Mesothelial cell of epicardium (in vitro differentiated cells): Measurements from ENCODE around the gene SCAF11. TPM values are rescaled to one million over a fixed set of nuclear protein-coding genes. Genes with fewer than 3 reads are reported as not detected.
"Not testable (repeated sequence)": the region's sequence is repeated elsewhere in the genome, so short reads cannot be mapped to it uniquely, and the experiment has no call there.

Experiments used
- DNase-seq, 2 experiments: peaks; one replicate each; pipeline ENCODE4 v3.0.0; 2021; ENCODE audit warnings: low spot score in 2 of 2; ENCODE audit not compliant: unreplicated experiment in 2 of 2
- H3K27ac Mint-ChIP-seq: 2 replicates; pipeline ENCODE4 v1.8.0; 2021; ENCODE audit warnings: mixed read lengths
- H3K27me3 Mint-ChIP-seq: 2 replicates; pipeline ENCODE4 v1.8.0; 2021; ENCODE audit warnings: low read depth, mixed read lengths
- H3K36me3 Mint-ChIP-seq: 2 replicates; pipeline ENCODE4 v1.8.0; 2021; ENCODE audit warnings: mixed read lengths
- H3K4me1 Mint-ChIP-seq: 2 replicates; pipeline ENCODE4 v1.8.0; 2021; ENCODE audit warnings: mixed read lengths
- H3K4me3 Mint-ChIP-seq: 2 replicates; pipeline ENCODE4 v1.8.0; 2021; ENCODE audit warnings: mild to moderate bottlenecking, moderate library complexity, mixed read lengths
- H3K9me3 Mint-ChIP-seq: 2 replicates; pipeline ENCODE4 v1.8.0; 2021; ENCODE audit warnings: mixed read lengths
- CTCF ChIP-seq: fragments of 200-600 bp; sonication (generic); IDR thresholded peaks from one replicate; pipeline ENCODE4 v1.5.0; 2021; ENCODE audit warnings: antibody characterized with exemption; ENCODE audit not compliant: unreplicated experiment
- total RNA-seq: library from RNA; stranded (reverse); gene quantifications from 3 replicates; pipeline ENCODE4 v1.2.1, GENCODE V29; 2021

SCAF11 gene
- total RNA-seq, 1 donor from 2014 or later, result 119 TPM

GRCh38 chr12:46005823-46006222 lies 15.4 kb upstream of the SCAF11 start:
- H3K27ac Mint-ChIP-seq, result no peak overlapping the region
- no peaks in the 10 kb centered on the region for H3K4me1 Mint-ChIP-seq
- H3K9me3 Mint-ChIP-seq, result peaks cover 5% of the 10 kb centered on the region
- no peaks in the 10 kb centered on the region for H3K36me3 Mint-ChIP-seq
- DNase-seq, result no peak
- no peaks in the 10 kb centered on the region for H3K27me3 Mint-ChIP-seq
- H3K4me3 Mint-ChIP-seq, result no peak overlapping the region
- TF ChIP-seq CTCF, result no peak

DNA sequence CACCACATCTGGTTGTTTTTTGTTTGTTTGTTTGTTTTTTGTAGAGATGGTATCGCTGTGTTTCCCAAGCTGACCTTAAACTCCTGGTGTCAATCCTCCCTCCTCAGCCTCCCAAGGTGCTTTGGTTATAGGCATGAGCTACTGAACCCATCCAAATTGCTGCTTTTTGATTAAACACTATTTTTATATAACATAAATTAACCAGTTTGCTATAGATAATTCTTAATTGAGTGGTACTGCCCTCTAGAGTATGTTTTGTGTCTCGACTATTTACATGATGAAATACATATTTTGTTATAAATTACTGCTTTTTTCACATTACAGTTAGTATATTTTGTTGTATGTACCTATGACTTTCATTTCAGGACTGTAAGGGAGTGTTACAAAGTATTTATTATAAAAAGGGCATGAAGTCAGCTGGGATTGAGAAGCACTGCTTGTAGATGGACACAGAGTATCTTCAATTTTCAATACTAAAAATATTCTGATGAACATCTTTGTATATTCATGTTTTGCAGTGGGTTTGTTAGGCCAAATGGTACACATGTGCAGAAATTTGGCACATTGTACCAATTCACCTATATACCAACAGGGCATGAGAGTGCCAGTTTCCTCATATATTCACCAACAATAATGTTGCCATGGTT lies 14.9 kb upstream of the SCAF11 start:
- no peak for TF ChIP-seq CTCF
- H3K9me3 Mint-ChIP-seq, result peaks cover 5% of the 10 kb centered on the region
- no peak overlapping the region for H3K4me3 Mint-ChIP-seq
- no peaks in the 10 kb centered on the region for H3K4me1 Mint-ChIP-seq
- no peaks in the 10 kb centered on the region for H3K27me3 Mint-ChIP-seq
- DNase-seq, result no peak
- H3K36me3 Mint-ChIP-seq, result no peaks in the 10 kb centered on the region
- H3K27ac Mint-ChIP-seq, result no peak overlapping the region

GRCh38 chr12:46004715-46005114 lies 14.3 kb upstream of the SCAF11 start:
- TF ChIP-seq CTCF, result no peak
- Mint-ChIP-seq H3K27me3 (no peaks in the 10 kb centered on the region), H3K27ac (no peak overlapping the region), H3K9me3 (peaks cover 5% of the 10 kb centered on the region), H3K4me3 (no peak overlapping the region), H3K36me3 (no peaks in the 10 kb centered on the region), H3K4me1 (no peaks in the 10 kb centered on the region)
- DNase-seq, result no peak

DNA sequence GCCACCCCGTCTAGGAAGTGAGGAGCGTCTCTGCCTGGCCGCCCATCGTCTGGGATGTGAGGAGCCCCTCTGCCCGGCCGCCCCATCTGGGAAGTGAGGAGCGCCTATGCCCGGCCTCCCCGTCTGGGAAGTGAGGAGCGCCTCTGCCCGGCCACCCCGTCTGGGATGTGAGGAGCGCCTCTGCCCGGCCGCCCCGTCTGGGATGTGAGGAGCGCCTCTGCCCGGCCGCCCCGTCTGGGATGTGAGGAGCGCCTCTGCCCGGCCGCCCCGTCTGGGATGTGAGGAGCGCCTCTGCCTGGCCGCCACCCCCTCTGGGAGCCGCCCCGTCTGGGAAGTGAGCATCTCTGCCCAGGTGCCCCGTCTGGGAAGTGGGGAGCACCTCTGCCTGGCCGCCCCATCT lies 9.7 kb upstream of the SCAF11 start:
- not testable (repeated sequence) for DNase-seq, H3K27me3 Mint-ChIP-seq, H3K4me3 Mint-ChIP-seq, H3K36me3 Mint-ChIP-seq, H3K9me3 Mint-ChIP-seq, H3K27ac Mint-ChIP-seq, H3K4me1 Mint-ChIP-seq

- Mint-ChIP-seq H3K36me3 (no peaks in the 10 kb centered on the region), H3K4me1 (peaks cover 16% of the 10 kb centered on the region), H3K27me3 (no peaks in the 10 kb centered on the region), H3K27ac (no peak overlapping the region), H3K9me3 (no peaks in the 10 kb centered on the region), H3K4me3 (no peak overlapping the region)
- DNase-seq, result no peak
- no peak for TF ChIP-seq CTCF
Measured at GRCh38 chr12:45994736-45995135, 4.4 kb upstream of the SCAF11 start.

DNA sequence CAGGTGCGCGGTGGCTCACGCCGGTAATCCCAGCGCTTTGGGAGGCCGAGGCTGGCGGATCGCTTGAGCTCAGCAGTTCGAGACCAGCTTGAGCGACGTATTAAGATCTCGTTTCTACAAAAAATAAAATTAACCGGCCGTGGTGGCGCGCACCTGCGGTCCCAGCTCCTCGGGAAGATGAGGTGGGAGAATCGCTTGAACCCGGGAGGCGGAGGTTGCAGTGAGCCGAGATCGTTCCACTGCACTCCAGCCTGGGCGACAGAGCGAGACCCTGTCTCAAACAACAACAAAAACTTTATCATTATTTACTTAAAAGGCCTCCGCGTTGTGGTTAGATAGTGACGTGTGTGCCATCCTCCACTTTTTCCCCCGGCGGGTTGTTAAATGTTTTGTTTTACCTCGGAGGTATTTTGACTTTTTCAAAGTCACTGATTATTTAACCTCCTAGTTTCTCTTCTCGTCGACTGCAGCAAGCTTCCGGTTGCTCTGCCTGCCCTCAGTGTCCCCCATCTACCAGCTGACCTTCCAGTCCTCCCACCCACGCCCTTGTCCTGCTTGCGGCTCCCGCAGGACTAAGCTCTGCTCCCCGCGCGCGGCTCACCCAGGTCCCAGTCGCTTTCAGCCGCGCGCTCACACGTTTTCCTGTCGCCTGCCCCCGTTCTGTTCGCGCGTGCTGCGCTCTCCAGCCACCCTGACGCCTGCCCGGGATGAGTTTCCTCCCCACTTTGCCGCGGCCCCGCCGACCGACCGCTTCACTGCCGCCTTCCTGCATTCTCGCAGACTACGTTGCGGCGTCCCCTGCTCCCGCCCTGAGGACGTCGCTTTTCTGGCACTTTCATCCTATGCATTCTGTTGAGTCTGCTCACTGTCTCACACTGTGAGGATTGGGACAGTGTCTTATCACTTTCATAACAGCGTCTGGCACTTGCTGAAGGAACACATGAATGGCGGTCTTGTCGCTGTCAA lies 1.2 kb upstream of the SCAF11 start:
- Mint-ChIP-seq H3K4me3 (peak overlapping the region; percentile 79), H3K27ac (peak overlapping the region; percentile 97), H3K9me3 (no peaks in the 10 kb centered on the region), H3K4me1 (peaks cover 43% of the 10 kb centered on the region), H3K27me3 (no peaks in the 10 kb centered on the region), H3K36me3 (no peaks in the 10 kb centered on the region)
- DNase-seq, result peak; percentile 42 to 76
- TF ChIP-seq CTCF, result no peak
